HG02623 (cell line): ENCODE data around the gene ADAMTS20.
"Not testable (repeated sequence)": the region's sequence is repeated elsewhere in the genome, so short reads cannot be mapped to it uniquely, and the experiment has no call there.

Experiments used
- ATAC-seq: cut with Tn5 transposase; IDR thresholded peaks from one replicate; pipeline ENCODE4 v1.9.1; 2021; ENCODE audit warnings: moderate library complexity; ENCODE audit not compliant: unreplicated experiment

ADAMTS20 gene

GRCh38 chr12:43551971-43552559 is at the start of gene ADAMTS20:
Gene ADAMTS20, minus strand, starts transcription at chr12:43552203. Its CDS starts 282 bp downstream, at chr12:43551921.
- no peak for ATAC-seq

DNA sequence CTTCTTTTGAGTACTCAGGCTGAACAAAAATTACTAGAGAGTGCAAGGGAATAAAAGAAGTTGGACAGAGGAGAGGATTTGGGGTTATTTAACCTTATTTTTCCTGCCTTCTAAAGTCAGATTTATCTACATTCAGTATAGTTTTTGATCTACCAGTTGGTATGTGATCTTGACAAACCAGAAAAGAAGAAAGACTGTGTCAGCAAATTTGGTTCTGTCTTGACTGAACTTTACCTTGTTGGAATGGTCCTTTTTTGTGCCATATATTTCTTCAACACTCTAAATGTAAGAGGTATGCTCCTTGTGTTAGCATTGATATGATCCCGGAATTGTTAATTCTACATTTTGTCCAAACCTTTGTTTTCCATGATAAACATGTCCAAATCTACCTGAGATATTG is 47.7 kb upstream of the ADAMTS20 start:
- no peak for ATAC-seq

DNA sequence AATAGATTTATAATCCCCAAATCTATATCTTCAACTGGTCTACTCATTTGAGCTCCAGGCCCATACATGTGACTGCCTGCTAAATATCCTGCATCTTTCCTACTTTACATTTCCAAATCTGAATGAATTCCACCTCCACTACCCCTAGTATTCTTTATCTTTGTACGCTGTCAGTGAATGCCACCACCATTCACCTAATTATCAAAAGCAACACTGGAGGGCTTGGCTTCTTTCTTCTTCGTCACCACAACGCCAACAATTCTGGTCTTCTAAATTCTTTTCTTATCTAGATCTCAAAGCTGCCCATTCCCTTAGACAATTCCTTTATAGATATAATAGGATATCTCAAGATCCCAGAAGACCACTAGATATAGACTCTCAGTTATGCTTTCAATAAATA is 47.1 kb upstream of the ADAMTS20 start:
- no peak for ATAC-seq

DNA sequence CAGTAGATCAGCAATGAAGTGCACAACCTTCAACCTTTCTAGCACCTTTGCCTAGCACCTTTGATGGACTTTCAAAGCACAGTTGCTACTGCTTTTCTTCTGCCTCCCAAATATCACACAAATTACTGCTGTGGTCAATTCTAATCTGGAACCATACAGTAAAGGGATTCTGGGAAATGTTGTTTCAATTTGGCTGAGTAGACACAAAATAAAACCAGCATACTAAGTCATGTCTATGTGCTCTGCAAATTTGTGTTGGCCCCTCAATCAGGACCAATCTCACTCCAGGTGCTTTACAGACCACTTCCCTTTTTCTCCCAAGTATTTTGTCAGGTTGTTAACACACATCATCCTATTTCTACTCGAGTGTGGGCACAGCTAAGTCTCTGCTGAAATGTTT is 38.3 kb upstream of the ADAMTS20 start:
- ATAC-seq = no peak

GRCh38 chr12:43586646-43587245 is 34.7 kb upstream of the ADAMTS20 start:
- no peak for ATAC-seq

GRCh38 chr12:43585676-43586075 is 33.7 kb upstream of the ADAMTS20 start:
- ATAC-seq = no peak

DNA sequence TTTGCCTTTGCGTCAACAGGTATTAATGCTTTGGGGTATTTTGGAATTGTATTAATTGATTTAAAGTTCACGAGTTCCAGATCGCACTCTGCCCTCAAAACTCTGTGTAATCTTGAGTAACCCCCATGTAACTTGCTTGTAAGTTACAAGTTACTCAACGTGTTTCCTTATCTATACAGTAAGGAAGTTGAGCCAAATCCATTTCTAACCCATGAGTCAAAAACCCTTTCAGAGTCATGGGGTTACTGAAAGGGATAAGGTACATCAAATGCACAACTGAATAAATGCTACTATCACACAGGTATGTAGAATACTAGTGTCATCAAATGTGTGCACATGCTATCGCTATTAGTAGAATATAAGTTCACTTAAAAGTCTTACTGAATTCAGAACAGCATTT is 28.6 kb upstream of the ADAMTS20 start:
- ATAC-seq = no peak

DNA sequence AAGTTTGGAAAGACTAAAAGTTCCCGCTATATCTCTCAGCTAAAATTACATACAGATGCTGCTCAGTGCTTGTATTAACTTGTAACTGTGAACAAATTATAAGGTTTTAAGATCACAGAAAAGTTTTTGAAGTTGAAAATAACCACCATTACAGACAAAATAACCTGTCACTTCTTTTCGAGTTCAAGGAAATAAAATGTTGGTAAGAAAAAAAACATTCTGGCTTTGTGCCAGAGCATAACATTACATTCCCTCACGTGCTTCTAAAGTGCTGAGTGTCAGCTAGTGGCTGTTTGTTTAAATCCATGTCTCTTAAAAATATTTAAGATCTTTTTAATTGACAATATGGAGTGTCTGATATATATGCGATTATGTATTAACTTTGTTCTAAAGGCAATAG is 27.2 kb upstream of the ADAMTS20 start:
- ATAC-seq = no peak

- ATAC-seq = no peak
Measured at GRCh38 chr12:43578782-43579181, 26.8 kb upstream of the ADAMTS20 start.

- no peak for ATAC-seq
Measured at GRCh38 chr12:43577381-43577780, 25.4 kb upstream of the ADAMTS20 start.

- no peak for ATAC-seq
Measured at GRCh38 chr12:43576162-43576561, 24.2 kb upstream of the ADAMTS20 start.

DNA sequence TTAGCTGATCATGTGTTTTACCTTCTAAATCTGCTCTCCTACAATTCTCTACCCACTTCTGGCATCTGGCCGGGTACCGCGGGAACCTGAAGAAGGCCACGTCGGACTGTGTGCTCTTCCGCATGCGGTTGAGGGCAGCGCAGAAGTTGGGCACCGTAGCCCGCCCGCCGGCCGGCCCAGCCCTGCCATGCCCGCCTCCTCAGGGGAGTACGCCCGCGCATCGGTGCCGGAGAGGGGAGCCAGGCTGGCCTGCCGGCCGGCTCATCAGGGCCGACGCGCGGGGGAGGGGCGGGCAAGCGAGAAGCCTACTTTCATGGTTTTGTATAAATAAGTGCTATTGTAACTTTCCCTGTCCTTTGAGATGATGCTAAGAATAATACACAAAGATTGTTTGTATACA is 19.9 kb upstream of the ADAMTS20 start:
- no peak for ATAC-seq

DNA sequence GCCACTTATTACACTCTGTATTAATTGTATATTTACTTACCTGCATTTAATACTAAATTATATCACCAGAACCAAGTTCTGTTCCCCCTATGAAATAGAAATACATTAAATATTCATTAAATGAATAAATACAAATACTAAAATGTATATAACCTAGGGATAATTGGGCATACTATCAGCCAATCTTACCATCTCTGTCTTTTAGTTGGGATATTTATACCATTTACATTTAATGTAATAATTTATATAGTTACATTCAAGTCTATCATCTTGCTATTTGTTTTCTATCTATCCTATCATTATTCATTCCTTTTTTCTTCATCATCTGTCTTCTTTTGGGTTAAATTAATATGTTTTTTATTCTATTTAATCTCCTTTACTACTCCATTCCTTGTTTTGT is 4.1 kb upstream of the ADAMTS20 start:
- no peak for ATAC-seq

- ATAC-seq = no peak
Measured at GRCh38 chr12:43551279-43551970, 578 bp downstream of the ADAMTS20 start.

DNA sequence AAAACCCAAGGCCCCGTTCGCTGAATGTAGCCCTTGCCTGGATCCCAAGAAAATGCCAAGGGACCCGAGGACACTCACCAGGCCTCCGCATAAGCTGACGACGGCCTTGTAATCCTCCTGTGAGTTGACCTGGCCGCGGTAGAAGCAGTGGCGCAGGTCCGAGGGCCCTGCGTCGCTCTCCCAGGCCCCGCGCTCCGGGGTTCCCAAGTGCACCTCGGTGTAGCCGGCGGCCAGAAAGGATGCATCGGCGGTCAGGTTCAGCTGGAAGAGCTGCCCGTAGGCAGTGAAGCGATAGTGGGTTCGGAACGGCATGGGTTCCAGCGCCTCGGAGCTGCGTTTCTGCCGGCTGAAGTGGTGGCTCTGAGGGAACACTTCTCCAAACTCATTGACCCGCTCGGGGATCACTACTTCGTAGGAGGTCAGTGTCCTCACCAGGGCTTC is 1.2 kb downstream of the ADAMTS20 start:
- ATAC-seq = no peak

DNA sequence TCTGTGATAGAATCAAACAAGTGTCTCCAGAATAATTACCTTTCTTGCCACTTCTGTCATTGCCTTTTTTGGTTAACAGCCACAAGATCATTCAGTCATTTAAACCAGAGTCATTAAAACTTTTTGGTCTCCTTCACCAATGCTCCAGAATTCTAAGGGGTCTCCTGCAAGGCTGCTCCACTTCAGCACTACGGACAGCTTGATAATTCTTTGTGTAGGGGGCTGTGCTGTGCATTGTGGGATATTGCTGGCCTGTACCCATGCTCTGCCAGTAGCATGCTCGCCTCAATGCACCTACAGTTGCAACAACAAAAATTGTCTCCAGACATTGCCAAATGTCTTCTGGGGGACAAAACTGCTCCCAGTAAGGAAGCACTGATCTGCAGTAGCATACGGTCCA is 7.3 kb downstream of the ADAMTS20 start:
- no peak for ATAC-seq

- ATAC-seq = no peak
Measured at GRCh38 chr12:43540470-43540869, 11.5 kb downstream of the ADAMTS20 start.

DNA sequence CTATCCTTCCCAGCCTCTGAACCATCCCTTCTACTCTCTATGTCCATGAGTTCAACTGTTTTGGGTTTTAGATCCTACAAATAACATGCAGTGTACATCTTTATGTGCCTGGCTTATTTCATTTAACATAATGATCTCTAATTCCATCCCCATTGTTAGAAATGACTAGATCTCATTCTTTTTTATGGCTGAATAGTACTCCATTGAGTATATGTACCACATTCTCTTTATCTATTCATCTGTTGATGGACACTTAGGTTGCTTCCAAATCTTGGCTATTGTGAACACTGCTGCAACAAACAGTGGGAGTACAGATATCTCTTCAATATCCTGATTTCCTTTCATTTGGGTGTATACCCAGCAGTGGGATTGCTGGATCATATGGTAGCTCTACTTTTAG is 14.3 kb downstream of the ADAMTS20 start:
- ATAC-seq = not testable (repeated sequence)

DNA sequence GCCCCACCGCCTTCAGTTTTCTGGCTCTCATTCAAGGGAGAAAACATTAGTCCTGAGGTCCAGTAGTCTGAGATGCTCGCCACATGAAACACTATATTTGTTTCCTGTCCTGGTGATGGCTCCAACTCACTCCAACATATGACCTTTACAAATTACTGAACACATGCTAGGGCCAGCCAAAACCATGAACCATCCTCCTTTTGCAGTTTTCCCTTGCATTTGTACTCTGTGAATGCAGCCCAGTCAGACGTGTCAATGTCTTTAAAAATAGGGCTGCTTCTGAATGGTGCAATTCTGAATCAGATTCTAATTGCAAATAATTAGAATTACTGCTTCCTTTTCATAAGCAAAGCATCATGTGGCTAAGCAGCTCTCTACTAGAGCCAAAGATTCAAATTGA is 36.0 kb downstream of the ADAMTS20 start:
- ATAC-seq = no peak

- no peak for ATAC-seq
Measured at GRCh38 chr12:43501703-43502102, 50.3 kb downstream of the ADAMTS20 start.

DNA sequence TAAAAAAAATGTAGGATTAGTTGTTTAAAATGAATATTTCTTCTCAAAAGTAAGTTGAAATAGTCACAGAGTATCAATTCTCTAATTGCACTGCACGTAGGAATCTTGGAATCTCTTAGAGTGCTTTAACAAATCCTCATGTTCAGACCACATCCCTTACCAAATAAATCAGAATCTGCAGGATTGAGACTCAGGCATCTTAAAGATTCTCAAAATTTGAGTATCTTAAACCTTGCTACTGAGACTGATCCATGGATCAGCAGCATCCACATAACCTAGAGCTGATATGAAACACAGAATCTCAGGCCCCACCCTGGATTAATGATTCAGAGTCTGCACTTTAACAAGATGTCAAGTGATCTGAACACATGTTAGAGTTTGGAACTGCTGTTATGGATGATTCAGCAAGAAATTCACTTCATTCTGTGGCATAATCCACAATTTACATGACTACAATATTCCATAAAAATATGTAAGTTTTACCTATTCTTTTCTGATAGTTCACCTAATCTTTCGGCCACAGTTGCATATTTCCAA is 58.7 kb downstream of the ADAMTS20 start:
- ATAC-seq = no peak
